ENCODE data around the gene RAB8B.

- TF ChIP-seq EZH2 (IDR thresholded peaks at IDR 0.05) (no peak), POLR2AphosphoS5 (IDR thresholded peaks at IDR 0.05; ENCODE audit: borderline replicate concordance, low read depth, low read length) (no peak), FOXP2 (optimal IDR thresholded peaks at IDR 0.05; ENCODE audit: control extremely low read depth, extremely low read length, insufficient read depth) (no peak)
Observed at GRCh38 chr15:63187589-63188226, 1.7 kb upstream of the RAB8B start.

Data from SK-N-MC (cell line).